GM23338 (cell line): ENCODE results near the gene DCBLD2. TPM values are rescaled to one million over a fixed set of nuclear protein-coding genes. Genes with fewer than 3 reads are reported as not detected.
A peak's percentile ranks its signal among the peaks of the same experiment; 100 is the strongest.

Experiments
- ATAC-seq: fragments of 200-7000 bp; cut with Tn5 transposase; 3 replicates; pipeline ENCODE4 v1.9.1; 2020
- DNase-seq: peaks from one replicate; pipeline ENCODE4 v3.0.0-alpha.2; 2015; ENCODE audit warnings: low spot score
- H2AFZ ChIP-seq: fragments of 200-600 bp; sonication (generic); 2 replicates; pipeline ENCODE4 v1.8.0; 2016; ENCODE audit warnings: antibody characterized with exemption, mild to moderate bottlenecking, moderate library complexity
- H3F3A ChIP-seq: fragments of 200-600 bp; sonication (generic); replicated peaks from 2 replicates; pipeline ENCODE4 v1.8.0; 2017; ENCODE audit warnings: antibody characterized with exemption, mixed run types, low read depth
- H3K27ac ChIP-seq: fragments of 200-600 bp; sonication (generic); 2 replicates; pipeline ENCODE4 v1.6.1; 2016; ENCODE audit warnings: low read depth
- H3K27me3 ChIP-seq: fragments of 200-600 bp; sonication (generic); 2 replicates; pipeline ENCODE4 v1.8.0; 2016; ENCODE audit warnings: mild to moderate bottlenecking, mixed run types, moderate library complexity; ENCODE audit not compliant: insufficient read depth
- H3K36me3 ChIP-seq: fragments of 200-600 bp; sonication (generic); 2 replicates; pipeline ENCODE4 v1.8.0; 2016; ENCODE audit warnings: mild to moderate bottlenecking; ENCODE audit not compliant: insufficient read depth
- H3K4me1 ChIP-seq: fragments of 200-600 bp; sonication (generic); 2 replicates; pipeline ENCODE4 v1.8.0; 2016; ENCODE audit warnings: mild to moderate bottlenecking, moderate library complexity; ENCODE audit not compliant: insufficient read depth
- H3K4me2 ChIP-seq: fragments of 200-600 bp; sonication (generic); 2 replicates; pipeline ENCODE4 v1.7.1; 2017; ENCODE audit warnings: mixed run types
- H3K4me3 ChIP-seq: fragments of 200-600 bp; sonication (generic); 2 replicates; pipeline ENCODE4 v1.6.1; 2016; ENCODE audit warnings: mixed run types
- H3K79me2 ChIP-seq: fragments of 200-600 bp; sonication (generic); replicated peaks from 2 replicates; pipeline ENCODE4 v1.8.0; 2017; ENCODE audit warnings: mild to moderate bottlenecking; ENCODE audit not compliant: insufficient read depth
- H3K9me2 ChIP-seq: fragments of 200-600 bp; sonication (generic); 2 replicates; pipeline ENCODE4 v1.8.0; 2017; ENCODE audit not compliant: insufficient read depth
- H4K20me1 ChIP-seq: fragments of 200-600 bp; sonication (generic); replicated peaks from 2 replicates; pipeline ENCODE4 v1.8.0; 2017; ENCODE audit warnings: mild to moderate bottlenecking; ENCODE audit not compliant: insufficient read depth
- H3K27ac Mint-ChIP-seq: 2 replicates; pipeline ENCODE4 v1.8.0; 2020; ENCODE audit warnings: inconsistent platforms, mild to moderate bottlenecking, moderate library complexity, mixed read lengths
- H3K27me3 Mint-ChIP-seq: 3 replicates; pipeline ENCODE4 v1.8.0; 2022; ENCODE audit warnings: low read depth, mild to moderate bottlenecking, moderate library complexity, mixed read lengths, inconsistent platforms; ENCODE audit not compliant: insufficient read depth, poor library complexity
- H3K36me3 Mint-ChIP-seq: 3 replicates; pipeline ENCODE4 v1.8.0; 2021; ENCODE audit warnings: low read depth, mild to moderate bottlenecking, inconsistent platforms, moderate library complexity, mixed read lengths
- H3K4me1 Mint-ChIP-seq: 3 replicates; pipeline ENCODE4 v1.8.0; 2020; ENCODE audit warnings: mild to moderate bottlenecking, inconsistent platforms, mixed read lengths
- H3K4me3 Mint-ChIP-seq: 3 replicates; pipeline ENCODE4 v1.8.0; 2021; ENCODE audit warnings: moderate library complexity, mild to moderate bottlenecking, inconsistent platforms, mixed read lengths
- H3K9me3 Mint-ChIP-seq: 3 replicates; pipeline ENCODE4 v1.8.0; 2020; ENCODE audit warnings: moderate library complexity, mild to moderate bottlenecking, inconsistent platforms, mixed read lengths
- CREB1 ChIP-seq: fragments of 250-450 bp; sonication (Bioruptor Pico); IDR thresholded peaks from 2 replicates; pipeline ENCODE4 v1.5.0; 2020; ENCODE audit warnings: low read depth, mild to moderate bottlenecking, moderate library complexity
- EZH2phosphoT487 ChIP-seq: fragments of 200-600 bp; sonication (generic); IDR thresholded peaks from one replicate; pipeline ENCODE4 v1.8.1; 2018; ENCODE audit warnings: antibody characterized with exemption; ENCODE audit not compliant: unreplicated experiment
- NANOG ChIP-seq: IDR thresholded peaks from 2 replicates; pipeline ENCODE4 v1.6.1; 2016; ENCODE audit warnings: antibody characterized with exemption, borderline replicate concordance
- POLR2AphosphoS5 ChIP-seq: IDR thresholded peaks from 2 replicates; pipeline ENCODE4 v1.6.1; 2016; ENCODE audit warnings: antibody characterized with exemption, low read depth
- ZNF114 ChIP-seq: fragments of 250-450 bp; sonication (Bioruptor Pico); IDR thresholded peaks from 2 replicates; pipeline ENCODE4 v1.5.0; 2020; ENCODE audit warnings: mild to moderate bottlenecking, moderate library complexity
- long read RNA-seq: library from polyadenylated mRNA; unstranded; transcript quantifications from one replicate; pipeline ENCODE4 v2.0.0, GENCODE V29; 2020; ENCODE audit not compliant: unreplicated experiment
- polyA plus RNA-seq: library from polyadenylated mRNA; unstranded; fragments of >200 nt; fragmentation: Nextera tagmentation; extraction: Ambion mirVana; gene quantifications from 2 replicates; pipeline ENCODE4 v1.2.1, GENCODE V29; 2016
- total RNA-seq: library from RNA; depleted of rRNA; stranded (reverse); fragments of >200 nt; shearing (Covaris generic); gene quantifications from 2 replicates; pipeline ENCODE4 v1.2.3, GENCODE V29; 2014; rRNA removed
- TF ChIP-seq, protein P1 (sequence below): IDR thresholded peaks from one replicate; pipeline ENCODE4 v1.6.1; 2018; ENCODE audit warnings: antibody characterized with exemption; ENCODE audit not compliant: unreplicated experiment

The DCBLD2 gene, protein sequence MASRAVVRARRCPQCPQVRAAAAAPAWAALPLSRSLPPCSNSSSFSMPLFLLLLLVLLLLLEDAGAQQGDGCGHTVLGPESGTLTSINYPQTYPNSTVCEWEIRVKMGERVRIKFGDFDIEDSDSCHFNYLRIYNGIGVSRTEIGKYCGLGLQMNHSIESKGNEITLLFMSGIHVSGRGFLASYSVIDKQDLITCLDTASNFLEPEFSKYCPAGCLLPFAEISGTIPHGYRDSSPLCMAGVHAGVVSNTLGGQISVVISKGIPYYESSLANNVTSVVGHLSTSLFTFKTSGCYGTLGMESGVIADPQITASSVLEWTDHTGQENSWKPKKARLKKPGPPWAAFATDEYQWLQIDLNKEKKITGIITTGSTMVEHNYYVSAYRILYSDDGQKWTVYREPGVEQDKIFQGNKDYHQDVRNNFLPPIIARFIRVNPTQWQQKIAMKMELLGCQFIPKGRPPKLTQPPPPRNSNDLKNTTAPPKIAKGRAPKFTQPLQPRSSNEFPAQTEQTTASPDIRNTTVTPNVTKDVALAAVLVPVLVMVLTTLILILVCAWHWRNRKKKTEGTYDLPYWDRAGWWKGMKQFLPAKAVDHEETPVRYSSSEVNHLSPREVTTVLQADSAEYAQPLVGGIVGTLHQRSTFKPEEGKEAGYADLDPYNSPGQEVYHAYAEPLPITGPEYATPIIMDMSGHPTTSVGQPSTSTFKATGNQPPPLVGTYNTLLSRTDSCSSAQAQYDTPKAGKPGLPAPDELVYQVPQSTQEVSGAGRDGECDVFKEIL
- total RNA-seq (69.7 and 75.4 TPM in 2 replicates), polyA plus RNA-seq (24.0 and 25.9 TPM in 2 replicates)
- long read RNA-seq, partial matches to known transcripts: 14 of 22 reads
- long read RNA-seq, other reads (novel, unspliced or antisense): 8 of 22 reads

DNA sequence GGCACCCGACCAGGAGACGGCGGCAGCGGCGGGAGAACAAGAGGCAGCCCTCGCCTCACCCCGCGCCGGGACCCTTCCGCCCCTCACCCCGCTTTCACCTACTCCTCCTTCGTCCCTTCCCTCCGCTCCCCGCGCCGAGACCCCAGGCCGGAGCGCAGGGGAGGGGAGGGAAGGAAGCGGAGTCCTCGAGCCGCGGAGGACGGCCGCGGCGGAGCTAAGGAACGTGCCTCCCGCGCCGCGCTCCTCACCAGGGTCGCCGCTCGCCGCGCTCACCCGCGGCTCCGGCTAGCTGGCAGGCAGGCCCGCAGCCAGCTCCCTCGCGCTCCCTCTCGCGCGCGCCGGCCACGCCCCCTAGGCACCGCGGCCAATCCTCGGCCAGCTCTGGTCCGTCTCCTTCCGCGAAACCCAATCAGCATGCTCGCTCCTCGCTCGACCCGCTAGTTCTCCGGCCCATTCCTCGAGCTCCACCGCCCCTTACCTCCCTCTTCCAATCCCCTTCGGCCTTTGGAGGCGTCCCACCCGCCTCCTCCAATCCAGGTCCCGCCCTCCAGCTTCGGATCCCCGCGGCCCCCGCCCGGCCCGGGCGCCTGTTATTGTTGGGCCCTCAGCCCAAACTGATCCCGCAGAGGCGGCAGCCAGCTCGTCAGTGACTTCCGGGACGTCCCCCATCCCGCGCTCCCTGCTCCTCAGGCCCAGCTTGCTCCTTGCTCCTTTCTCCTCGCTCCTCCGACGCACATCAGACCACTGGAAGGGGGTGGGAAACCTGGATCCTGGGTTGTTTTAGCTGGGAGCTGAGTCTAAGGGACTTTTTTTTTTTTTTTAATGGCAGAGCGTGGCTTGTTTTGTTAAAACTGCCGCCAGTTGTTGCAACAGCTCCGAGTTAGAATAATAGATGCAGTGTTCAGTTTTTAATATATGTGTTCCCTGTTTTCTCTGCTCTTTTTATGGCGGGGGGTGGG is at the start of gene DCBLD2:
Gene DCBLD2 (minus strand): TSS at position 304 of the 959 bp plus-strand sequence. CDS start 369 bp downstream, outside the sequence.
- Histone ChIP-seq H3K9me2 (no peaks in the 10 kb centered on the region), H2AFZ (peak within 1 kb of the TSS; percentile 86), H3K79me2 (peaks cover 44% of the 10 kb centered on the region), H3K27ac (peak within 1 kb of the TSS; percentile 93), H3F3A (no peaks in the 10 kb centered on the region), H3K36me3 (no peaks in the 10 kb centered on the region), H4K20me1 (peaks cover 11% of the 10 kb centered on the region), H3K27me3 (no peaks in the 10 kb centered on the region), H3K4me2 (peak within 1 kb of the TSS; percentile 95), H3K4me3 (peak within 1 kb of the TSS; percentile 90), H3K4me1 (peaks cover 25% of the 10 kb centered on the region)
- H3K4me1 Mint-ChIP-seq: peaks cover 29% of the 10 kb centered on the region
- peaks cover 5% of the 10 kb centered on the region; the same call in 1 of the 3 replicates for H3K36me3 Mint-ChIP-seq
- H3K27ac Mint-ChIP-seq: peak within 1 kb of the TSS; percentile 93
- ATAC-seq (peak; percentile 95), DNase-seq (peak; percentile 99)
- H3K9me3 Mint-ChIP-seq: peaks cover 3% of the 10 kb centered on the region; the same call in 1 of the 3 replicates
- peak within 1 kb of the TSS; percentile 97 for H3K4me3 Mint-ChIP-seq
- TF ChIP-seq NANOG: peak; percentile 22; the same call in 1 of the 2 replicates
- no peak for TF ChIP-seq ZNF114 (CRISPR knock-in tag)
- peak; percentile 72 for TF ChIP-seq POLR2AphosphoS5
- TF ChIP-seq CREB1: peak; percentile 3; the same call in 1 of the 2 replicates
- H3K27me3 Mint-ChIP-seq: peaks cover 1% of the 10 kb centered on the region

DNA sequence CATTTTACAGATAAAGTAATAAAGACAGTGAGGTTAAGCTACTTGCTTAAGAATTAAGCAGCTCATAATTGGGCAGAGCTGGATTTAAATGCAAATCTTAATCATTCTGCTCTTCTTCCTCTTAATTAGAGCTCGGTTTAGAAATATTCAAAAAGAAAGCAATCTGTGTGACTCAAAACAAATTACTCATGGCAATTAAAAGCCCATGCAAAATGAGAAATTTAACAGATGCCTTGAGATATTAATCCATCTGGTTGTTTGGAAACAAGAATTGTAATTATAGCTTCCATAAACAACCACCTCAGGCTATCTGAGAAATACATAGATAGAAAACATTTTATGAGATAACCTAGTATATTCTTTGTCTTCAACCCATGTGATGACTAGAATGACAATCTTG is 44.2 kb upstream of the DCBLD2 start:
- peaks cover 3% of the 10 kb centered on the region; the same call in 1 of the 3 replicates for H3K9me3 Mint-ChIP-seq
- no peak for TF ChIP-seq ZNF114 (CRISPR knock-in tag)
- TF ChIP-seq CREB1: no peak
- TF ChIP-seq, protein P1, sequence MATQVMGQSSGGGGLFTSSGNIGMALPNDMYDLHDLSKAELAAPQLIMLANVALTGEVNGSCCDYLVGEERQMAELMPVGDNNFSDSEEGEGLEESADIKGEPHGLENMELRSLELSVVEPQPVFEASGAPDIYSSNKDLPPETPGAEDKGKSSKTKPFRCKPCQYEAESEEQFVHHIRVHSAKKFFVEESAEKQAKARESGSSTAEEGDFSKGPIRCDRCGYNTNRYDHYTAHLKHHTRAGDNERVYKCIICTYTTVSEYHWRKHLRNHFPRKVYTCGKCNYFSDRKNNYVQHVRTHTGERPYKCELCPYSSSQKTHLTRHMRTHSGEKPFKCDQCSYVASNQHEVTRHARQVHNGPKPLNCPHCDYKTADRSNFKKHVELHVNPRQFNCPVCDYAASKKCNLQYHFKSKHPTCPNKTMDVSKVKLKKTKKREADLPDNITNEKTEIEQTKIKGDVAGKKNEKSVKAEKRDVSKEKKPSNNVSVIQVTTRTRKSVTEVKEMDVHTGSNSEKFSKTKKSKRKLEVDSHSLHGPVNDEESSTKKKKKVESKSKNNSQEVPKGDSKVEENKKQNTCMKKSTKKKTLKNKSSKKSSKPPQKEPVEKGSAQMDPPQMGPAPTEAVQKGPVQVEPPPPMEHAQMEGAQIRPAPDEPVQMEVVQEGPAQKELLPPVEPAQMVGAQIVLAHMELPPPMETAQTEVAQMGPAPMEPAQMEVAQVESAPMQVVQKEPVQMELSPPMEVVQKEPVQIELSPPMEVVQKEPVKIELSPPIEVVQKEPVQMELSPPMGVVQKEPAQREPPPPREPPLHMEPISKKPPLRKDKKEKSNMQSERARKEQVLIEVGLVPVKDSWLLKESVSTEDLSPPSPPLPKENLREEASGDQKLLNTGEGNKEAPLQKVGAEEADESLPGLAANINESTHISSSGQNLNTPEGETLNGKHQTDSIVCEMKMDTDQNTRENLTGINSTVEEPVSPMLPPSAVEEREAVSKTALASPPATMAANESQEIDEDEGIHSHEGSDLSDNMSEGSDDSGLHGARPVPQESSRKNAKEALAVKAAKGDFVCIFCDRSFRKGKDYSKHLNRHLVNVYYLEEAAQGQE: no peak
- no peak for TF ChIP-seq EZH2phosphoT487

More for the DNA sequence above, 44.2 kb upstream of the DCBLD2 start:
- Histone ChIP-seq H3K36me3 (no peaks in the 10 kb centered on the region), H2AFZ (no peak overlapping the region), H3K4me2 (no peak overlapping the region), H4K20me1 (no peaks in the 10 kb centered on the region), H3F3A (no peaks in the 10 kb centered on the region), H3K79me2 (no peaks in the 10 kb centered on the region), H3K4me3 (no peak overlapping the region), H3K9me2 (no peaks in the 10 kb centered on the region), H3K27ac (no peak overlapping the region), H3K4me1 (no peaks in the 10 kb centered on the region), H3K27me3 (no peaks in the 10 kb centered on the region)
- Mint-ChIP-seq H3K36me3 (no peaks in the 10 kb centered on the region), H3K4me3 (no peak overlapping the region), H3K27me3 (no peaks in the 10 kb centered on the region), H3K4me1 (no peaks in the 10 kb centered on the region), H3K27ac (no peak overlapping the region)
- DNase-seq (no peak), ATAC-seq (no peak)
